Measurements from ENCODE around the gene NR2C1.

Gene NR2C1

DNA sequence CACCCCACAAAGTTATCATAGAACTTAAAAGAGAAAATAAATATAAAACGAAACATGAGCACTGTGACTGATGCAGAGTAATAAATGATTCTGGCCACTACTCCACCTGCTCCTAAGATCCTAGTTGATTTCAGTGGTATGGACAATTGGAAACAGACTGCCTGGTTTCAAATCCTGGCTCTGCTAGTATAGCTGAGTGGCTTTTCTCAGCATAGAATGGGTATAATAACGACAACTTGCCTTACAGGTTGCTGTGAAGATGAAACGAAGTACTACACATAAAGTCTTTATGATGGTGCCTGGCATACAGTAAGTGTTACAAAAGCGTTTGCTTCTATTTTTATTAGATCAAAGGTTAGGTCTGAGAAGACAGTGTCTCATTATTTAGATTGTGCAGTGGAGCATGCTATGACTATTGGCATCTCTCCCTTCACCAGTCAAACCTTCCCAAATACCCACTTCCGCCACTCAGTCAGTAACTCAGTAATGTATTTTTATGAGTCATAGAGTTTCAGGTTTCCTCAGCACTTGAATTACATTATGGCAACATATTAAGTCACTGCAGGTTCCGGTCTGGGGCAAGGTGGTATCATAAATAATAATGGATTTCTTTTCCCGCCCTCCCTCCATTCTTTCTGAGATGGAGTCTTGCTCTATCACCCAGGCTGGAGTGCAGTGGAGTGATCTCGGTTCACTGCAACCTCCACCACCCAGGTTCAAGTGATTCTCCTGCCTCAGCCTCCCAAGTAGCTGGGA is 29.7 kb upstream of the NR2C1 start (continued):
- TF ChIP-seq, protein P1, sequence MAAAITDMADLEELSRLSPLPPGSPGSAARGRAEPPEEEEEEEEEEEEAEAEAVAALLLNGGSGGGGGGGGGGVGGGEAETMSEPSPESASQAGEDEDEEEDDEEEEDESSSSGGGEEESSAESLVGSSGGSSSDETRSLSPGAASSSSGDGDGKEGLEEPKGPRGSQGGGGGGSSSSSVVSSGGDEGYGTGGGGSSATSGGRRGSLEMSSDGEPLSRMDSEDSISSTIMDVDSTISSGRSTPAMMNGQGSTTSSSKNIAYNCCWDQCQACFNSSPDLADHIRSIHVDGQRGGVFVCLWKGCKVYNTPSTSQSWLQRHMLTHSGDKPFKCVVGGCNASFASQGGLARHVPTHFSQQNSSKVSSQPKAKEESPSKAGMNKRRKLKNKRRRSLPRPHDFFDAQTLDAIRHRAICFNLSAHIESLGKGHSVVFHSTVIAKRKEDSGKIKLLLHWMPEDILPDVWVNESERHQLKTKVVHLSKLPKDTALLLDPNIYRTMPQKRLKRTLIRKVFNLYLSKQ (tag by site-specific recombination; IDR thresholded peaks at IDR 0.05; ENCODE audit: borderline replicate concordance), result no peak
- TF ChIP-seq, protein P2, sequence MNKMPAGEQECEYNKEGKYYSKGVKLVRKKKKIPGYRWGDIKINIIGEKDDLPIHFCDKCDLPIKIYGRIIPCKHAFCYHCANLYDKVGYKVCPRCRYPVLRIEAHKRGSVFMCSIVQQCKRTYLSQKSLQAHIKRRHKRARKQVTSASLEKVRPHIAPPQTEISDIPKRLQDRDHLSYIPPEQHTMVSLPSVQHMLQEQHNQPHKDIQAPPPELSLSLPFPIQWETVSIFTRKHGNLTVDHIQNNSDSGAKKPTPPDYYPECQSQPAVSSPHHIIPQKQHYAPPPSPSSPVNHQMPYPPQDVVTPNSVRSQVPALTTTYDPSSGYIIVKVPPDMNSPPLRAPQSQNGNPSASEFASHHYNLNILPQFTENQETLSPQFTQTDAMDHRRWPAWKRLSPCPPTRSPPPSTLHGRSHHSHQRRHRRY (tag by site-specific recombination; IDR thresholded peaks at IDR 0.05), result no peak
- TF ChIP-seq ZNF341 (tag by site-specific recombination; IDR thresholded peaks at IDR 0.05; ENCODE audit: low read depth), result no peak
- TF ChIP-seq, protein P3, sequence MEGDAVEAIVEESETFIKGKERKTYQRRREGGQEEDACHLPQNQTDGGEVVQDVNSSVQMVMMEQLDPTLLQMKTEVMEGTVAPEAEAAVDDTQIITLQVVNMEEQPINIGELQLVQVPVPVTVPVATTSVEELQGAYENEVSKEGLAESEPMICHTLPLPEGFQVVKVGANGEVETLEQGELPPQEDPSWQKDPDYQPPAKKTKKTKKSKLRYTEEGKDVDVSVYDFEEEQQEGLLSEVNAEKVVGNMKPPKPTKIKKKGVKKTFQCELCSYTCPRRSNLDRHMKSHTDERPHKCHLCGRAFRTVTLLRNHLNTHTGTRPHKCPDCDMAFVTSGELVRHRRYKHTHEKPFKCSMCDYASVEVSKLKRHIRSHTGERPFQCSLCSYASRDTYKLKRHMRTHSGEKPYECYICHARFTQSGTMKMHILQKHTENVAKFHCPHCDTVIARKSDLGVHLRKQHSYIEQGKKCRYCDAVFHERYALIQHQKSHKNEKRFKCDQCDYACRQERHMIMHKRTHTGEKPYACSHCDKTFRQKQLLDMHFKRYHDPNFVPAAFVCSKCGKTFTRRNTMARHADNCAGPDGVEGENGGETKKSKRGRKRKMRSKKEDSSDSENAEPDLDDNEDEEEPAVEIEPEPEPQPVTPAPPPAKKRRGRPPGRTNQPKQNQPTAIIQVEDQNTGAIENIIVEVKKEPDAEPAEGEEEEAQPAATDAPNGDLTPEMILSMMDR (tag by site-specific recombination; IDR thresholded peaks at IDR 0.05), result no peak
- peak; percentile 64; the same call in 1 of the 2 replicates for TF ChIP-seq ZNF76 (tag by site-specific recombination; IDR thresholded peaks at IDR 0.05; ENCODE audit: borderline replicate concordance, low read depth)
- no peak for TF ChIP-seq ZSCAN16 (tag by site-specific recombination; IDR thresholded peaks at IDR 0.05)
- TF ChIP-seq, protein P4, sequence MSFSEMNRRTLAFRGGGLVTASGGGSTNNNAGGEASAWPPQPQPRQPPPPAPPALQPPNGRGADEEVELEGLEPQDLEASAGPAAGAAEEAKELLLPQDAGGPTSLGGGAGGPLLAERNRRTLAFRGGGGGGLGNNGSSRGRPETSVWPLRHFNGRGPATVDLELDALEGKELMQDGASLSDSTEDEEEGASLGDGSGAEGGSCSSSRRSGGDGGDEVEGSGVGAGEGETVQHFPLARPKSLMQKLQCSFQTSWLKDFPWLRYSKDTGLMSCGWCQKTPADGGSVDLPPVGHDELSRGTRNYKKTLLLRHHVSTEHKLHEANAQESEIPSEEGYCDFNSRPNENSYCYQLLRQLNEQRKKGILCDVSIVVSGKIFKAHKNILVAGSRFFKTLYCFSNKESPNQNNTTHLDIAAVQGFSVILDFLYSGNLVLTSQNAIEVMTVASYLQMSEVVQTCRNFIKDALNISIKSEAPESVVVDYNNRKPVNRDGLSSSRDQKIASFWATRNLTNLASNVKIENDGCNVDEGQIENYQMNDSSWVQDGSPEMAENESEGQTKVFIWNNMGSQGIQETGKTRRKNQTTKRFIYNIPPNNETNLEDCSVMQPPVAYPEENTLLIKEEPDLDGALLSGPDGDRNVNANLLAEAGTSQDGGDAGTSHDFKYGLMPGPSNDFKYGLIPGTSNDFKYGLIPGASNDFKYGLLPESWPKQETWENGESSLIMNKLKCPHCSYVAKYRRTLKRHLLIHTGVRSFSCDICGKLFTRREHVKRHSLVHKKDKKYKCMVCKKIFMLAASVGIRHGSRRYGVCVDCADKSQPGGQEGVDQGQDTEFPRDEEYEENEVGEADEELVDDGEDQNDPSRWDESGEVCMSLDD (tag by site-specific recombination; IDR thresholded peaks at IDR 0.05), result no peak
- TF ChIP-seq ZNF843 (tag by site-specific recombination; IDR thresholded peaks at IDR 0.05), result peak; percentile 97
- TF ChIP-seq ZBTB7A (tag by site-specific recombination; IDR thresholded peaks at IDR 0.05; ENCODE audit: low read depth), result no peak
- TF ChIP-seq, protein P5, sequence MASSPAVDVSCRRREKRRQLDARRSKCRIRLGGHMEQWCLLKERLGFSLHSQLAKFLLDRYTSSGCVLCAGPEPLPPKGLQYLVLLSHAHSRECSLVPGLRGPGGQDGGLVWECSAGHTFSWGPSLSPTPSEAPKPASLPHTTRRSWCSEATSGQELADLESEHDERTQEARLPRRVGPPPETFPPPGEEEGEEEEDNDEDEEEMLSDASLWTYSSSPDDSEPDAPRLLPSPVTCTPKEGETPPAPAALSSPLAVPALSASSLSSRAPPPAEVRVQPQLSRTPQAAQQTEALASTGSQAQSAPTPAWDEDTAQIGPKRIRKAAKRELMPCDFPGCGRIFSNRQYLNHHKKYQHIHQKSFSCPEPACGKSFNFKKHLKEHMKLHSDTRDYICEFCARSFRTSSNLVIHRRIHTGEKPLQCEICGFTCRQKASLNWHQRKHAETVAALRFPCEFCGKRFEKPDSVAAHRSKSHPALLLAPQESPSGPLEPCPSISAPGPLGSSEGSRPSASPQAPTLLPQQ (tag by site-specific recombination; IDR thresholded peaks at IDR 0.05), result peak; percentile 80
- TF ChIP-seq ZNF510 (tag by site-specific recombination; IDR thresholded peaks at IDR 0.05; ENCODE audit: insufficient replicate concordance), result no peak
- TF ChIP-seq ZNF132 (tag by site-specific recombination; IDR thresholded peaks at IDR 0.05; ENCODE audit: borderline replicate concordance), result no peak
- peak; percentile 70 for TF ChIP-seq ZNF600 (tag by site-specific recombination; IDR thresholded peaks at IDR 0.05)
- TF ChIP-seq, protein P6, sequence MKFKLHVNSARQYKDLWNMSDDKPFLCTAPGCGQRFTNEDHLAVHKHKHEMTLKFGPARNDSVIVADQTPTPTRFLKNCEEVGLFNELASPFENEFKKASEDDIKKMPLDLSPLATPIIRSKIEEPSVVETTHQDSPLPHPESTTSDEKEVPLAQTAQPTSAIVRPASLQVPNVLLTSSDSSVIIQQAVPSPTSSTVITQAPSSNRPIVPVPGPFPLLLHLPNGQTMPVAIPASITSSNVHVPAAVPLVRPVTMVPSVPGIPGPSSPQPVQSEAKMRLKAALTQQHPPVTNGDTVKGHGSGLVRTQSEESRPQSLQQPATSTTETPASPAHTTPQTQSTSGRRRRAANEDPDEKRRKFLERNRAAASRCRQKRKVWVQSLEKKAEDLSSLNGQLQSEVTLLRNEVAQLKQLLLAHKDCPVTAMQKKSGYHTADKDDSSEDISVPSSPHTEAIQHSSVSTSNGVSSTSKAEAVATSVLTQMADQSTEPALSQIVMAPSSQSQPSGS (tag by site-specific recombination; IDR thresholded peaks at IDR 0.05; ENCODE audit: low read depth), result peak; percentile 88
- TF ChIP-seq ZNF530 (tag by site-specific recombination; IDR thresholded peaks at IDR 0.05; ENCODE audit: low read depth), result no peak
- peak; percentile 98 for TF ChIP-seq SP7 (tag by site-specific recombination; IDR thresholded peaks at IDR 0.05)
- no peak for TF ChIP-seq ZNF514 (tag by site-specific recombination; IDR thresholded peaks at IDR 0.05)
- TF ChIP-seq ZNF146 (tag by site-specific recombination; IDR thresholded peaks at IDR 0.05), result no peak; the same call in 1 of the 2 replicates
- TF ChIP-seq, protein P7, sequence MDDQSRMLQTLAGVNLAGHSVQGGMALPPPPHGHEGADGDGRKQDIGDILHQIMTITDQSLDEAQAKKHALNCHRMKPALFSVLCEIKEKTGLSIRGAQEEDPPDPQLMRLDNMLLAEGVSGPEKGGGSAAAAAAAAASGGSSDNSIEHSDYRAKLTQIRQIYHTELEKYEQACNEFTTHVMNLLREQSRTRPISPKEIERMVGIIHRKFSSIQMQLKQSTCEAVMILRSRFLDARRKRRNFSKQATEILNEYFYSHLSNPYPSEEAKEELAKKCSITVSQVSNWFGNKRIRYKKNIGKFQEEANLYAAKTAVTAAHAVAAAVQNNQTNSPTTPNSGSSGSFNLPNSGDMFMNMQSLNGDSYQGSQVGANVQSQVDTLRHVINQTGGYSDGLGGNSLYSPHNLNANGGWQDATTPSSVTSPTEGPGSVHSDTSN (CRISPR knock-in tag; IDR thresholded peaks at IDR 0.05), result no peak
- peak; percentile 57 for TF ChIP-seq GLIS1 (tag by site-specific recombination; IDR thresholded peaks at IDR 0.05)
- peak; percentile 64 for TF ChIP-seq ZNF596 (tag by site-specific recombination; IDR thresholded peaks at IDR 0.05)
- TF ChIP-seq, protein P8, sequence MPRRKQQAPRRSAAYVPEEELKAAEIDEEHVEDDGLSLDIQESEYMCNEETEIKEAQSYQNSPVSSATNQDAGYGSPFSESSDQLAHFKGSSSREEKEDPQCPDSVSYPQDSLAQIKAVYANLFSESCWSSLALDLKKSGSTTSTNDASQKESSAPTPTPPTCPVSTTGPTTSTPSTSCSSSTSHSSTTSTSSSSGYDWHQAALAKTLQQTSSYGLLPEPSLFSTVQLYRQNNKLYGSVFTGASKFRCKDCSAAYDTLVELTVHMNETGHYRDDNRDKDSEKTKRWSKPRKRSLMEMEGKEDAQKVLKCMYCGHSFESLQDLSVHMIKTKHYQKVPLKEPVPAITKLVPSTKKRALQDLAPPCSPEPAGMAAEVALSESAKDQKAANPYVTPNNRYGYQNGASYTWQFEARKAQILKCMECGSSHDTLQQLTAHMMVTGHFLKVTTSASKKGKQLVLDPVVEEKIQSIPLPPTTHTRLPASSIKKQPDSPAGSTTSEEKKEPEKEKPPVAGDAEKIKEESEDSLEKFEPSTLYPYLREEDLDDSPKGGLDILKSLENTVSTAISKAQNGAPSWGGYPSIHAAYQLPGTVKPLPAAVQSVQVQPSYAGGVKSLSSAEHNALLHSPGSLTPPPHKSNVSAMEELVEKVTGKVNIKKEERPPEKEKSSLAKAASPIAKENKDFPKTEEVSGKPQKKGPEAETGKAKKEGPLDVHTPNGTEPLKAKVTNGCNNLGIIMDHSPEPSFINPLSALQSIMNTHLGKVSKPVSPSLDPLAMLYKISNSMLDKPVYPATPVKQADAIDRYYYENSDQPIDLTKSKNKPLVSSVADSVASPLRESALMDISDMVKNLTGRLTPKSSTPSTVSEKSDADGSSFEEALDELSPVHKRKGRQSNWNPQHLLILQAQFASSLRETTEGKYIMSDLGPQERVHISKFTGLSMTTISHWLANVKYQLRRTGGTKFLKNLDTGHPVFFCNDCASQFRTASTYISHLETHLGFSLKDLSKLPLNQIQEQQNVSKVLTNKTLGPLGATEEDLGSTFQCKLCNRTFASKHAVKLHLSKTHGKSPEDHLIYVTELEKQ (tag by site-specific recombination; IDR thresholded peaks at IDR 0.05; ENCODE audit: borderline replicate concordance), result peak; percentile 96
- no peak for TF ChIP-seq ZNF473 (tag by site-specific recombination; IDR thresholded peaks at IDR 0.05)
- no peak for TF ChIP-seq ZNF423 (tag by site-specific recombination; IDR thresholded peaks at IDR 0.05)

Measured in HEK293 (cell line).